Central memory CD4-positive, alpha-beta T cell (primary cell): ENCODE measurements around the gene NME9.

Experiments
- DNase-seq: peaks from one replicate; pipeline ENCODE4 v3.0.0; 2022

The NME9 gene

DNA sequence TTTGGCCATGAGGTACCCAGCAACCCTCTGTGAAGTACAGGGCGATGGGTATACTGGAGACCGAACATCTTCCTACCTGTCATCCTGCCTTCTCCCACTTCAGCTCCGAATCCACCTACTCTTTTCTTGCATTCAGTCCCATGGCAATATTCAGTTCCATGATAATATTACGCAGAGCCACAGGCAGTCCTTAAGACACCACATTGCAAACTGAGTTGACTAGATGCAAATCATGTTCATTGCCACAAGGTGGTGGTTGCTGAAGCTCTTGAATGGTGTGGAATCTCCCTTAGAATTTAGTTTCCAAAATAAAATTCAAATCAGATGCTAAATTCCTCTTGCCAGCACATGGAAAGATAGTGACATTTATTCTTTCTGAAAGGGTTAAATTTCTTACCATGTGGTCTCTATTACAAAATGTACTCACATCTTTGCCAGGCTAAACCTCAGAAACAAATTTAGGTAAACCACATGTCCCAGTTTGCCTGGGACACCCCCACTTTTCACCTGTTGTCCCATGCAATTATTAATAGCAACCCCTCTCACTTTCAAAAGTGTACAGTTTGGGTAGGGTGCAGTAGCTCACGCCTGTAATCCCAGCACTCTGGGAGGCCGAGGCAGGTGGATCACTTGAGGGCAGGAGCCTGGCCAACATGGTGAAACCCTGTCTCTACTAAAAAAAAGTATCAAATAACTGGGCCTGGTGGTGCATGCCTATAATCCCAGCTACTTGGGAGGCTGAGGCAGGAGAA is 1.7 kb upstream of the NME9 start:
- DNase-seq: no peak

DNA sequence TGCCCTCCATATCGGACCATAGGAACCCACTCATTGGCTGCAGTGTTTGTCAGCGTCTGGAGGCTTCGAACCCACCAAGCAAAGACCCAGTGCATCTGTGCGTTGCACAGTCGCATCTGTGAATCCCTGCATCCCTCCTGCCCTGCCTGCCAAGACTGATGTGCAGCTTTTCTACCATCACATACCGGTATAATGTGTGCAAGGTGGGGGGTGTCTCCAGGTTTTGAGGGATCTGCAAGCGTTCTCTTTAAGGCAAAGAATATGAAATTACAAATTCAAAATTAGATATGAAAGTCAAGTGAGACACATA is 288 bp upstream of the NME9 start:
- DNase-seq: no peak

DNA sequence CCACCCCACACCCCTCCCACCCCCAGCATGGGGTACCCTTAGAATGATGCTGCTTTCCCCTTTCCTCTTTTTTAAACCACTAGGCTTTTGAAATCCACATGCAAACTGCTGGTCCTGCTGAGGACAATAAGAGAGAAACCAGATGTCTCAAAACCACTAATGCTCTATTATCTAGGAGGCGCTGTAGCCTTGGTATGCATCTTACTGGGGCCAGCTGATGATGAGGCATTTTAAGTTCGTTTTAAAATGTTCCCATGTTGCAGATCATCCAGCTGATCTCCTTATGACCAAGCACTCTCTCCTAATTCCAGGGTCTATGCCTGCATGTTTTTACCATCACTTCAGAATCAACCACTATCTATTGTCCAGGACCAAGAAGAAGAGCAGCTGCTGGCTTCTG is 1.3 kb downstream of the NME9 start:
- no peak for DNase-seq

DNA sequence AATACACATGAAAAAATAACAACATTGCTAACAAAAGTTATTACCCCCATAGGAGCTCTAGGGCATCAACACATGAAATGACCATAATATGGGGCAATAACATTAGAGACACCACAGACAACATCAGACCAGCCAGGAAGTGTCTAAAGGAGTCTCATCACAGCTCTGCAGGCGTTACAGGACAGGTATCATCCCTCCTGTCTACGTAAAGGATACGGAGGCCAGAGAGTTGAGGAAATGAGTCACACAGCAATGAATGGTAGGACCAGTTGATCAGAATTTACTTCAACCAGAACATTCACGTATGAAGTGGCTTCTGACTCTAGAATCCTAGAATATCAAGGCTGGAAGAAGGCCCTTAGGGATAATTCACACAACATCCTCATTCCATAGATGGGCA is 1.8 kb downstream of the NME9 start:
- no peak for DNase-seq

DNA sequence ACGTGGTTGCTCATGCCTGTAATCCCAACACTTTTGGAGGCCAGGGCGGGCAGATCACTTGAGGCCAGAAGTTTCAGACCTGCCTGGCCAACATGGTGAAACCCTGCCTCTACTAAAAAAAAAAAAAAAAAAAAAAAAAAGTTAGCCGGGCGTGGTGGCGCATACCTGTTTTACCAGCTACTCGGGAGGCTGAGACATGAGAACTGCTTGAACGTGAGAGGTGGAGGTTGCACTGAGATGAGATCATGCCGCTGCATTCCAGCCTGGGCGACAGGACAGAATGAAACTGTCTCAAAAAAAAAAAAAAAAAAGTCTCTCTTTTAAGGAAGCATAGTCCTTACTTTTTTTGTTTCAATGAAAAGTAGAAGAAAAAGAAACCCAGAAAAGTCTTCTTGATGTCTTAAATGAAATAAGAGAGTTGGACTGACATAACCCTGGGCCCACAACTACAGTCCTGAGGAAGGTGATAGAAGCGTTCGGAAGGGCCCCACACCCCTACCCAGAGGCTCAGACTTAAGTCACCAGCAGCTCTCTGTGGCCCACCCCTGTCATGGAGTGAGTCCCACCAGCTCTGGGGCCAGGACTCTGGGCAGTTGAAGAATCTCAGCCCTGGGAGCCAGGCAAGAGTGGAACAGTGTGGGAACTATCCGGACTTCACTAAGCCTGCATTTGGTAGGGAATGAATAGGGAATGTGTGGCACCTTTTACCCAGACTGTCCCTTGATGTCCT is 2.6 kb downstream of the NME9 start:
- DNase-seq: no peak

DNA sequence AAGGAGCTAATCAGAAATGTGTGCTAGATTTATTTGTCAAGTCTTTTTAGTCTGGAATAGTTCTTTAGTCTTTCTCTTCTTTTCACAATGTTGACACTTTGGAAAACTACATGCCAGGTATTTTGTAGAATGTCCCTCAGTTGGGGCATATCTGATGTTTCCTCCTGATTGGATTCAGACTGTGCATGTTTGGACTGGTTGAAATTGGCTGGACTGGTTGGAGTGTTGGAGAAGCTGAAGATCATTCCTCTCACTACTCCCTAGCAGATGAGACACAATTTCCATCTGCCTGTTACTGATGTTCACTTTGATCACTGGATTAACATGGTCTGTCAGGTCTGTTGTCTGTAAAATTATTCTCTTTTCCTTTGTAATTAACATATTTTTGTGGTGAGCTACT is 3.7 kb downstream of the NME9 start:
- DNase-seq: no peak

DNA sequence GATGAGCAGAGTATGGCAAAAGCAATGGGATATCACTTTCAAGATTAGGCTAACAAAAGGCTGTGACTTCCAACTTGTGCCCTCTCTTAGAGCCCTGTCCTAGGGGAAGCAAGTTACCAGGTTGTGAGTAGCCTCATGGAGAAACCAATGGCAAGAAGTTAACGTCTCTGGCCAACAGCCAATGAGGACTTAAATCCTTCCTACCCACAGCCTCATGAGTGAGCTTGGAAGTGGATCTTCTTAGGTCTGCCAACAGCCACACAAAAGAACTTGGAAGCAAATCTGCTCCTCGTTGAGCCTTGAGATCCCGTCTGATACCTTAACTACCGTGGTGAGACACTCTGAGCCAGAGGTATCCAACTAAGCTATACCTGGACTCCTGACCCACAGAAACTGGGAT is 5.7 kb downstream of the NME9 start:
- no peak for DNase-seq

DNA sequence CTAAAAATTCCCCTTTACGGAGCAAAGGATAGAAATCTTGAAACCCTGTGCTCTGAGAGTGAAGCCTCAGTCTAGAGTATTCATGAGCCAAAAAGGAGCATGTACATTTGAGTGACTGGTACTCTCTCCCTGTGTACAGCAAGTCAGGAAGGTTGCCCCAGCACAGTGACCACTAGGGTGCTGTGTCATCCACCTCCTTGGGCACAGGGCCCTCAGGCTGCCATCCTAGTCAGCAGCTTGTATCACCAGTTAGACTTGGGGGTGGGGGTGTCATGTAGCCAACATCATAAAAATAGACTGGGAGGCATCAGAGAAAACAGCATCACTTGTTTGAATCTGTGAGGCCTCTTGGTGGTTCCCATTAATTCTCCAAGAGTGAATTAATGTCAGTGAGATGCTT is 12.0 kb downstream of the NME9 start:
- no peak for DNase-seq

DNA sequence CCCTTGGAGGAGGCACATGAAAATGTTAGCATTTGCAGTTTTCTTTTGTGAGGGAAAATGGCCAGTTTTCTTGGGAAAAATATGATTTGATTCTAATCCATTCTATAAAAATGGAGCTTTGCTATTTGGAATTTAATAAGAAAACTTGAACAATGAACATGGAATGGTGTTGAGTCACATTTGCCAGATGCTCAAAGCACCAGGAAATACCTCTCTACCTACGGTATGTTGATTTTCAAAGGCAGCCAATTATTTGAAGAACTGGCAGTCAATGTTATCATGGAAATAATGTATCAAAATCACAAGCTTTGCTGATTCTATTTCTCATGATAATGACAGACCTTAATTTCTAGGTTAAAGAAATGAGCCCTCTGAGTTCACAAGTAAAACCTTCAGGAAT is 14.9 kb downstream of the NME9 start:
- no peak for DNase-seq

DNA sequence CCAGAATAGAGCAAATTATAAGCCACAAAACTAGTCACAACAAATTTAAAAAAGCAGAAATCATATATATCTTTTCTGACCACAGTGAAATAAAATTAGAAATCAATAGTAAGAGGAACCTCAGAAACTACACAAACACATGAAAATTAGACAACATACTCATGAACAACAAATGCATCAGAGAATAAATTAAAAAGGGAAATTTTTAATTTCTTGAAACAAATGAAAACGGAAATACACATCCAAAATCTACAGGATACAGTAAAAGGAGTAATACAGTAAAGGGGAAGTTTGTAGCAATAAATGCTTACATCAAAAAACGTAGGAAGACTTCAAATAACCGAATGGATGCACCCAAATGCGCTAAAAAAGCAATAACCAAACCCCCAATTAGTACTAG is 19.2 kb downstream of the NME9 start:
- no peak for DNase-seq

DNA sequence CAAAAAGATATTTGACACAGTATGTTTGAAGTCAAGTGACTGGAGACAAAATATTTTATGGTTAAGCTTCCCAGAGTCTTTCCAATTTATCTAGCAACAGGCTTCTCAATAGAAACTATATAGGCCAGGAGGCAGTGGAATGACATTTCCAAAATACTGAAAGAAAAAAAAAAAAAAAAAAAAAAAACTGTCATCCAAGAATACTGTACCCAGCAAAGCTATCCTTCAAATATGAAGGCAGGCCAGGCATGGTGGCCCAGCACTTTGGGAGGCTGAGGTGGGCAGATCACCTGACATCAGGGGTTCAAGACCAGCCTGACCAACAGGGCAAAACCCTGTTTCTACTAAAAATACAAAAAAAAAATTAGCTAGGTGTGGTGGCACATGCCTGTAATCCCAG is 20.9 kb downstream of the NME9 start:
- no peak for DNase-seq

DNA sequence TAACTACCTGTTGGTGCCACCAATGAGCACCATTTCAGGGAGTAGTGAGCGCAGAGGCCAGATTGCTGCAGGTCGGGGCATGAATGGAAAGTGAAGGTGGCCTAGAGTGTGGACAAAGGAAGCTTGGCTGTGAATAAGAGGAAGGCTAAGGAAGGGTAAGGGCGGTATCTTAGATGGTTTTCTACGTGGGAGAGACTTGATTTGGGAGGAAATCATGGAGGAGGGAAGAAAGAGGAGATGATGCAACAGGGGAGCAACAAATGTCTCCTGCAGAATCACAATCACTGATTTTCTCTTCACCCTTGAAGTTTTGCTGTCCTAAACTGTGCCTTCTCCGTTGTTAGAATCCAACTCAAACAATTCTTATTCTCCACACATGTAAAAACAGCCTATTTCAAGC is 21.8 kb downstream of the NME9 start:
- no peak for DNase-seq

DNA sequence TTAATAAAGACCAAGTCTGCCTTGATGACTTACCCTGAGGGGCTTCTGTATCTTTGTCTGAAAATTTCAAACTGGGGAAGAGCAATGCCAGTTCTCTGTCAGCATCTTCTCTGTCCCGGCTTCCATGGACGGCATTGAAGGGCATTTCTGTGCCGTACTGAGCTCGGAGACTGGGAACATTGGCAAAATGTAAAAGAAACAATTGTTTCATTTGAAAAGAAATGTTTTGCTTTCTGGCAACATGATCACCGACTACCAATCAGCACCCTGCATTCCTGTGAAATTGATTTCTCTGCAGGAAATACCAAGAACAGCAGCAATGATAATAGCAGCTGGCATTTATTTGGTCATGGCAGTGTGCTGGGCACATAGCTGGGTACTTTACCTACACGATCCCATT is 26.2 kb downstream of the NME9 start:
- no peak for DNase-seq

DNA sequence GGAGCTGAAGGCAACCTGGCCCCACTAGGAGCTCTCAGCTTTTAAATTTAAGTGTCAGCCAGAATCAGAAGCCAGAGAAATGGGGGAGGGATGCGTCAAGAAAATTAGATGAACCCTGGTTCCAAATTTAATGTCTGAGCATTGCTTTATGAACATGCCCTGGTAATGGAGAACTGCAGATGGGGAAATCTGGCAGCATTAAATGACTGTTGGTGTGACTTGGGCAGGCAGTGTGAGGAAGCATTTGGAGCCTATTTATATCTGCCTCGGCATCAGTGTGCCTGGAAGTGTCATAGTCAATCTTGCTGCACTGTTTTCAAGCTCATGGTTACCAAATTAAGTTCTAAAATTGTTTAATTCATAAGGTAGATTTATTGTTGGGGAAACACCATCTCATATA is 29.0 kb downstream of the NME9 start:
- no peak for DNase-seq

DNA sequence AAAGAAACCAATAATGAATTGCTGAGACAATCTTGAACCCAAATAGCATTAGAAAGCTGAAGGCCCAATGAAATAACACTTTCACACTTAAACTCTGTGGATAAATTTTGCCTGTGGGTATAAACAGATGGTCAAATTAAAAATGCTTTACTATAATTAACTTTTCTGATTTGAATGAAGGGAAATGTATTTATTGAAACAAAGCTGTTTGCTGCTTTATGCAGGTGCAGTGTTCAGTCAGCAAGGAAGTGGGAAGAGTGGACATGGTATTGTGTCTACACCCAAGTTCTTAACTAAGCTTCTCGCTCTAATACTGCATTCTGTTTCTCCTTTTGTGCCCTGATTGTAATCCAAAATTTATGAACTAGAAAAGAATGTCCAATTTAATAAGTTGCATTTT is 31.8 kb downstream of the NME9 start:
- DNase-seq: no peak

DNA sequence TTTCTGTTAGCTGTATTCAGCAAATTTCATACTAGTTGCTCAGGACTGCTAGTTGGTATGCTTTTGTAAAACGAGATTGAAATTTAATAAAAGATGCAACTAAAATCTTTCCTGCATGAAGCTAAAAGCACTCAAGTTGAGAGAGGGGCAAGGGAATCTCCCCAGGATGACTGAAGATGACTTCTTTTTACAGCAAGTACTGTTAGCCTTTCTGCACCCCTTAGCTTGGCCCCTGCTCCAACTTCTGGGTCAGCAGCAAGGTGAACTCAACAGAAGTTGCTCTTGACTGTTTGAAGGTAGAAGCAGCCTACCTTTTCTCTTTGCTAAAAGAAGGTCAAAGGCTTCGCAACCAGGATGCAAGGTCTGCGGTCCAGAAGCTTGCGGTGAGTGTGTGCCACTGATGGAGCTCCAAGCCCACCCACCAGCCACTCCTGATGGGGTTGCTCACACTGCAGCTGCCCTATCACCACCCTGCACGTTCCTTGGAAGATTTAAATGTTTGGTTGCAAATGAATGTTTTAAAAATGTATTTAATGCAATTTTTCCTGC is 32.5 kb downstream of the NME9 start:
- DNase-seq: no peak

DNA sequence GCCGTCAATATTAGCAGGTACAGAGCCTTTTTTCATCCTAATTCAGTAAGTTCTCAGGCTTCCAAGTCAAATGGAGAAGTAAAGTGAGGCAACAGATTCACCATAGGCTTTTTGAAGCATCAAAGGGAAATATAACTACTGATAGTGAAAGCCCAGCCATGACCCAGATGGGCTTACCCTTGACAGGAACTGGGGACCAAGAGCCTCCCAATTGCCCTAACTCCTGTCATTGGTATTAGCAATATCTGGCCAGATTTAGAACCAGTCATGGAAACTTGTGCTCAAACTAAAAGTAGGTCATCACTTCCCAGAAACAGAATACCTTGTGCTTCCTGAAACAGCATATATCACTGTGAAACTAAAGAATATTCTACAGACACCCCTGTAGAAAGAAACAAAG is 33.0 kb downstream of the NME9 start:
- no peak for DNase-seq

DNA sequence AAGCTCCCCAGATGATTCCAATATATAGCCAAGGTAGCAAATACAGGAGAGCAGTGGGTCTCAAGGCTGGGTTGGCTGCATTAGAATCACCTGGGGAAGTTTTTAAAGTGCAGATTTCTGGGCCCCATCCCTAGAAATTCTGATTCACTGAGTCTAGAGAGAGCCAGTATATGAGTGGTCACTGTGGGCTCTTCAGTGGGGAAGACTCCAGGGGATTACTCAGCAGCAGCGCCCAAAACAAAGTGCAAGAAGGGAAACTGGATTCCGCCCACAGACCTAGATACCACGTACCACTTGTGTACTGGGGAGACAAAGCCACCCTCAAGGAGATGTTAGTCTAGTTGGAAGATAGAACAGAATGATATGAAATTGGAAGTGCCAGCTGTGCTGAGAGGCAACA is 40.0 kb downstream of the NME9 start:
- DNase-seq: no peak

DNA sequence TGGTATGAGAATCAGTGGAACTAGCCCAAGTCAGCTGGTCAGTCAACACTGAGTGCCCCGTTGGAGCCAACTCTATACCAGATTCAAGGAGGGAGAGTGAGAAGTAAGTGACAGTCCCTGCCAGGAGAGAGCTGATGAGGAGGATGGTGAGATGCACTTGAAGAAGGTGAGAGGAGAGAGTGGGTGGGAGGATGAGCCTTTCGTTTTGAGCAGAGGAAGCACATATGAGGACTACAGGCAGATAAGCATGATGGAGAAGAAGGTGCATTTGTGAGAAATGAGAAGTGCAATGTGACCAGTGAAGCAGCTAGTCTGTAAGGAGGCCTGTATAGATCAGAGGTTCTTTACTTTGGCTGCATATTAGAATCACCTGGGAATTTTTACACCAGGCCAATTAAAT is 40.4 kb downstream of the NME9 start:
- no peak for DNase-seq

DNA sequence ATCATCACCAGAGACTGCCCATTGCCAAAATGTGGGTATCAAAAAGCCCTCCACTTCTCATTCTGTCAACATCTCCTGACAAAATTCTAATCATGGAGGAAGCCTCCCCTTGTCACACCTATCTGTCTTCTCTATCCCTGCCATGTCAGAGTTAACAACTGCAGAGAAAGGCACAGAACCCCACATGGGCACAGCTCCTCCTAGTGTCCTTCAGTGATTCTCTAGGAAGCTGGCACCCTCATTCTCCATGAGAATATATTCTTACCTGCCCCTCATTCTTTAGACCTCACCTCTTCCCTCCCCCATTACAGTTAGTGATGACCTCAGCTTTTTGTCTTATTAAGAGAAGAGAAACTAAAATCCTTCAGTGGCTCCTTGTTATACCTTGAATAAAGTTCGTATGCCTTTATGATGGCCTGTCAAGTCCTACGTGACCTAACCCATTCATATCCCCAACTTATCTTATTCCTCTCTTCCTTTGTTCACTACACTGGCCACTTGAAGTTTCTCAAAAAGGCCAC is 44.6 kb downstream of the NME9 start:
- DNase-seq: no peak

DNA sequence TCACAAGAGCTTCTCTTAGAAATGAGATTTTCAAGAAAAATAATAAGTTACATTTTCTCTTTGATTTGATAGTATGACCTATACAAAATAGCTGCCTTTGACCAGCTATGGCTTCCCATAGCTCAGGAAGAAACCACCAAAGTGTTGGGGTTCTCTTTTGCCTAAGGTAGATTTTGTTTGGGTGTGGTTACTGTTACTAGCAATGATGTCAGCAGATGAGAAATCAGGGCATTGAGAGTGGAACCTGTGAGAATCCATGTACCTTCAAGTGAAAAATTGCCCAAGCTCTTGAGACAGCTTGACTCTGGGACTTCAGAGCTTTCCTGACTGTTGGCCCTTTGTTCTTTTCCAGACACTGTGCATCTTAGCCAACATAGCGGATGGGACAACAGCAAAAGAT is 45.6 kb downstream of the NME9 start:
- DNase-seq: no peak

DNA sequence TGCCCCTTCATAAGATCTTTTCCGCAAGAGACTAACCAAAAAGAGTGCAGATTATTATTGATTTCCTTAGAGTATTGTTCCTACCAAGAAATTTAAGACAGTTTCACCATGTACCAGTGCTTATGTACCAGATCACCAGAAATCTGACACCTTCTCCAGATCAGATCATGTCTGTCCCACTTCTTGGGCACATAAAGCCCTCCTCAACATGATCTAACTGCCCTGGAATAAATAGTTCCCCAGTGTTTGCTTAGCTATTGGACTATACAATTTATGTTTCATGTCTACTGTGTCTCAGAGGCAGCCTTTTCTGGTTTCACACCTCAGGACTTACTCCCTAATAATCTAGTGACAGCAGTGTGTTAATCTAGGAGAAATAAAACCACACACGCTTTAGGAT is 46.8 kb downstream of the NME9 start:
- DNase-seq: no peak

DNA sequence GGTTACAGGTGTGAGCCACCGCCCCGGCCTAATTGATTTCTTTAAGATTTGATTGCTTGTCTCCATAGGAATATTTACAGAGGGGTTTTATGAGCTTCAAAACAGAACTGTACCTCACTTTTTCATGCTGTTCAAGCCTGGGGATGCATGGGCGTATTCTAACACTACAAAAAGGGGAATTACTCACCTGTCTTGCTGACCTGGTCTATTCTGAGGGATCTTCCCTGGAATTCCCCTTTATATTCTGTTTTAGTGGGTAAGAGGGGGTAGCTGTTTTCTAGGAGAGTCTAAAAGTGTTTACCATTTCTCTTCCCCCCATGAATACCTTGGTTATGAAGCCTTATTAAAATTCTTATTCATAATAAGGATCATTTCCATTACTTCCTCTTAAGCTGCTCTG is 48.1 kb downstream of the NME9 start:
- DNase-seq: no peak

DNA sequence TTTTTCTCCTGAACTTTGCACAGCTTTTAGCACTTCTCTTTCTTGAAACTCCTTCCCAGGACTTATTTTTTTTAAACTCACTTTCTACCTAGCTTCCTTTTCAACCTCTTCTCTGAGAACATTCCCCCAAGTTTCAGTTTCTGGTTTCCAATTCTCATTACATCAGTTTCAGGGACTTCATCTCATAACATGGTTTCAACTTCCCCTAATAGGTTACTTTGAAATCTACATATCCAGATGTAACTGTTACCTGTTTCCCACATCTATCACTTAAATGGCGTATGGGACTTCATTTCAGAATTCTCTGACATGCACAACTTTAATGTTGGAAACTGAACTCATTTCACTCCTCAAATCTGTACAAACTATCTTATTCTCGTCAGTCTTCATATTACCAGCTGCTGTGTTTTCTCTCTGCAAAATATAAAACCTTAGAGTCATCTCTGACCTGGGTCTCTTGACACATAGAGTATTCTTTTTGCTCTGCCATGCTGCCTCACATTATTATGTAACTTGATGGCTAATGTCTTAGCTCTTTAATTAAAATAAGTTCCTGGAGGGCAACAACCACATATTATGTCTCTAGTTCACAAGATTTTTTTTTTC is 58.4 kb downstream of the NME9 start:
- no peak for DNase-seq
